H1 (cell line): ENCODE measurements around the gene USP16.

Source experiments
- CREB1 ChIP-seq: IDR thresholded peaks from 2 replicates; pipeline ENCODE4 v1.6.1; 2012; ENCODE audit warnings: inconsistent platforms
- EZH2 ChIP-seq: fragments of 200-600 bp; sonication (generic); IDR thresholded peaks from 2 replicates; pipeline ENCODE4 v1.7.1; 2012; ENCODE audit warnings: low read depth, mild to moderate bottlenecking, moderate library complexity, low read length, inconsistent platforms; ENCODE audit not compliant: severe bottlenecking
- FOSL1 ChIP-seq: IDR thresholded peaks from 2 replicates; pipeline ENCODE4 v1.6.1; 2011; ENCODE audit warnings: mild to moderate bottlenecking, low read depth, low read length, moderate library complexity; ENCODE audit not compliant: insufficient read depth
- HDAC6 ChIP-seq: IDR thresholded peaks from one replicate; pipeline ENCODE4 v1.7.1; 2012; ENCODE audit warnings: low read depth, mild to moderate bottlenecking, inconsistent platforms, low read length, moderate library complexity
- POLR2A ChIP-seq, 2 experiments: IDR thresholded peaks; 1 replicate in 1 of 2; 2 replicates in 1 of 2; pipeline ENCODE4 v1.6.1; 2011; ENCODE audit warnings: low read depth in 2 of 2, low read length in 2 of 2, mild to moderate bottlenecking in 2 of 2; ENCODE audit errors: control extremely low read depth in 1 of 2
- RAD21 ChIP-seq, 2 experiments: IDR thresholded peaks in 1 of 2; conservative IDR thresholded peaks in 1 of 2; 2 replicates each; pipeline ENCODE4 v1.6.1; 2011; ENCODE audit warnings: low read depth in 2 of 2, low read length in 2 of 2, improper control_type of control experiment in 1 of 2, inconsistent platforms in 1 of 2, mild to moderate bottlenecking in 1 of 2, moderate library complexity in 1 of 2
- RBBP5 ChIP-seq: IDR thresholded peaks from 2 replicates; pipeline ENCODE4 v1.7.1; 2012; ENCODE audit warnings: low read depth, mild to moderate bottlenecking, inconsistent platforms, low read length, moderate library complexity, borderline replicate concordance
- RXRA ChIP-seq: IDR thresholded peaks from 2 replicates; pipeline ENCODE4 v1.6.1; 2011; ENCODE audit warnings: low read depth, mild to moderate bottlenecking, low read length, moderate library complexity; ENCODE audit not compliant: insufficient read depth
- SRF ChIP-seq: IDR thresholded peaks from 2 replicates; pipeline ENCODE4 v1.6.1; 2011; ENCODE audit warnings: mild to moderate bottlenecking, low read depth, low read length, moderate library complexity
- USF2 ChIP-seq: IDR thresholded peaks from 2 replicates; pipeline ENCODE4 v1.6.1; 2011; ENCODE audit warnings: low read length, improper control_type of control experiment
- TF ChIP-seq, protein P1 (sequence below), 3 experiments: IDR thresholded peaks; 1 replicate in 2 of 3; 2 replicates in 1 of 3; pipeline versions ENCODE4 v1.5.1 to v1.6.1; 2011; ENCODE audit warnings: low read length in 3 of 3, mild to moderate bottlenecking in 3 of 3, inconsistent platforms in 2 of 3, low read depth in 1 of 3, moderate library complexity in 1 of 3; ENCODE audit not compliant: insufficient read depth in 1 of 3; ENCODE audit errors: control extremely low read depth in 1 of 3

DNA sequence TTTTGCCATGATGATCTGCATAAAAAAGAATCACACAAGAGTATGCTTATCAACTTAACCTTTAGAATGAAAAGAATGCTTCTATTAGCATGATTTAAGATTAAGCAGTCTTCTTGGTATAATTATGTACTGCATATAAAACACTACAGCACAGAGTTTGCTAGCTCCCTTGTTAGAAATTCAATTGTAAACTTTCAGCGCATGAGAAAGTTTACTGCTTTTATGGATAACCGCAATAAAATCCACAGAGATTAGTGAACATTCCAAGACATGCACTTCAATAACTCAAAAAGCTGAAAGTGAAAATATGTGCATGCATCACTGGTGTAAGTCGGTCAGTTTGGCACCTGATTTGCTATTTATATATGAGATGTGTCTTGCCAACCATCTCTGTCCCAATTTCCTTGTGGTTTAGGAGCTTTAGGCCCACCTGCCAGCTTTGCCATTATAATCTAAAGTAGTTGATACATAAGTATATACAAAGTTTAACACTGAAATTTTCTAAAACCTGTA, 32.1 kb downstream of the USP16 start:
- TF ChIP-seq SRF (no peak), RAD21 (IDR thresholded peaks at IDR 0.05 in 1 of 2, conservative IDR thresholded peaks at IDR 0.05 in 1 of 2; ENCODE audit: low read depth in 2 of 2, low read length in 2 of 2) (no peak), POLR2A (IDR thresholded peaks at IDR 0.05; ENCODE audit: control extremely low read depth in 1 of 2, low read depth in 2 of 2, low read length in 2 of 2) (no peak), RBBP5 (no peak), HDAC6 (no peak), RXRA (no peak), EZH2 (no peak), CREB1 (no peak), USF2 (no peak), FOSL1 (no peak)
- TF ChIP-seq, protein P1, sequence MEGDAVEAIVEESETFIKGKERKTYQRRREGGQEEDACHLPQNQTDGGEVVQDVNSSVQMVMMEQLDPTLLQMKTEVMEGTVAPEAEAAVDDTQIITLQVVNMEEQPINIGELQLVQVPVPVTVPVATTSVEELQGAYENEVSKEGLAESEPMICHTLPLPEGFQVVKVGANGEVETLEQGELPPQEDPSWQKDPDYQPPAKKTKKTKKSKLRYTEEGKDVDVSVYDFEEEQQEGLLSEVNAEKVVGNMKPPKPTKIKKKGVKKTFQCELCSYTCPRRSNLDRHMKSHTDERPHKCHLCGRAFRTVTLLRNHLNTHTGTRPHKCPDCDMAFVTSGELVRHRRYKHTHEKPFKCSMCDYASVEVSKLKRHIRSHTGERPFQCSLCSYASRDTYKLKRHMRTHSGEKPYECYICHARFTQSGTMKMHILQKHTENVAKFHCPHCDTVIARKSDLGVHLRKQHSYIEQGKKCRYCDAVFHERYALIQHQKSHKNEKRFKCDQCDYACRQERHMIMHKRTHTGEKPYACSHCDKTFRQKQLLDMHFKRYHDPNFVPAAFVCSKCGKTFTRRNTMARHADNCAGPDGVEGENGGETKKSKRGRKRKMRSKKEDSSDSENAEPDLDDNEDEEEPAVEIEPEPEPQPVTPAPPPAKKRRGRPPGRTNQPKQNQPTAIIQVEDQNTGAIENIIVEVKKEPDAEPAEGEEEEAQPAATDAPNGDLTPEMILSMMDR (IDR thresholded peaks at IDR 0.05; ENCODE audit: control extremely low read depth in 1 of 3, insufficient read depth in 1 of 3, low read depth in 1 of 3, low read length in 3 of 3), result no peak
